ENCODE data around the gene PRR3. TPM values are rescaled to one million over a fixed set of nuclear protein-coding genes. Genes with fewer than 3 reads are reported as not detected.

Gene PRR3
- total RNA-seq, 1 donor from 2014 or later, result 4.0 TPM

DNA sequence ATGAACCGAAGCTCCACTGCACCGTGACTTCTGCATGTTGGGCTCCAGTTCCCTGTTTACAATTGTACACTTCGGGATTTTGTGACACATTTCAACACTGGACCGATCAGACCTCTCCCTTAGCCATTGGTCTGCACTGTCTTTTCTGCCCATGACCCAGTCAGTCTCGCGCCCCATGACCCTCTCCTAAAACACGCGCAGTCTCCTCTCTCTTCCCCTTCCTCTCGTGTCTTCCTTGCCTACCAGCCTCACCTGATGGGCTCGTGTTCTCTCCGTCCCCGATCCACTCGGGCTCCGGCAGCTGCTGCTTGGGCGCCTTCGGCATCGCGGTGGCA lies 13.6 kb downstream of the PRR3 start:
- no peak for DNase-seq (ENCODE audit: low read depth, low spot score)

DNA sequence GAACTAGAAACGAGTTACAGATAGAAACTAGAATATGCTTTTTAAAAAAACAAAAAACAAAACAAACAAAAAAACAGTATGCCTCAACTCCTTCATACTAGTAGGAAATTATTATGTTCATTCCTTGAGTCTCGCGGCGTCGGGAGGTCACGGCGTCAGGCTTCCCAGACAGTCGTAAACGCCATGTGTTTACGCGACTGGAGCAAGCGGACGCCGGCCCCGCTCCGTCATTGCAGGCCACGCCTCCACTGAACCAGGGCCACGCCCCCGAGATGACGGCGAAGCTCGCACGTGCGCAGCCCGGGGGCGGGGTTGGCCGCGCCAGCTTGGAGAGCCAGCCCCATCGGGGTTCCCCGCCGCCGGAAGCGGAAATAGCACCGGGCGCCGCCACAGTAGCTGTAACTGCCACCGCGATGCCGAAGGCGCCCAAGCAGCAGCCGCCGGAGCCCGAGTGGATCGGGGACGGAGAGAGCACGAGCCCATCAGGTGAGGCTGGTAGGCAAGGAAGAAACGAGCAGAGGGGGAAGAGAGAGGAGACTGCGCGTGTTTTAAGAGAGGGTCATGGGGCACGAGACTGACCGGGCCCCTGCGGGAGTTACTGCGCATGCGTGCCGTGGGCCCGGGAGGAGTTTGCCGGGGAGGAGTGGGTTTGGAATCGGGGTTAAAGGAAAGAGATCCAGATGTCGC lies 14.1 kb downstream of the PRR3 start, which contains the start of gene ABCF1:
ABCF1 (plus strand) TSS at position 368 of the 687 bp plus-strand sequence; CDS start at position 414, 46 bp downstream.
- DNase-seq (ENCODE audit: low read depth, low spot score), result peak; percentile 89

GRCh38 chr6:30571762-30572082 lies 14.6 kb downstream of the PRR3 start:
- no peak for DNase-seq (ENCODE audit: low read depth, low spot score)

GRCh38 chr6:30572148-30572547 lies 15.1 kb downstream of the PRR3 start:
- DNase-seq (ENCODE audit: low read depth, low spot score), result no peak

DNA sequence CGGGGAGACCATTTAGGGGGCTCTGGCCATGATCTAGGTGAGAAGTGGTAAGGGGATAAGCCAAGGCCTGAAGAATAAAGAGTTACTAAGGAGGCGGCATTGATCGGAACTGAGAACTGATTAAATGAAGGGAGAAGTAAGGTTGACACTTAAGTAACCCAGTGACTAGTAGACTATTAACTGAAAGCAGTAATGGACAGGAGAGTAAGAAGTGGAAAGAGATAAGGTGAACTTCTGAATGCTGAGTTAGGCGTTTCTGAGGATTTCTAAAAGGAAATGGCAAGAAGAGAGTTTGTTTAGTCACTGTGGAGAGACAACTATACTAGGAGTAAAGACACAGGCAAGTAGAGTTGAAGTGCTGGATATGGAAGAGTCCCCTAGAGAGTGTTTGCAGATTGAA lies 16.0 kb downstream of the PRR3 start:
- DNase-seq (ENCODE audit: low read depth, low spot score), result no peak

- no peak for DNase-seq (ENCODE audit: low read depth, low spot score)
These were observed 21.0 kb downstream of the PRR3 start for GRCh38 chr6:30578051-30578450.

GRCh38 chr6:30583921-30584320 lies 26.8 kb downstream of the PRR3 start:
- DNase-seq (ENCODE audit: low read depth, low spot score), result no peak

GRCh38 chr6:30589754-30590358 lies 32.8 kb downstream of the PRR3 start:
- DNase-seq (ENCODE audit: low read depth, low spot score), result no peak

GRCh38 chr6:30590509-30590908 lies 33.4 kb downstream of the PRR3 start:
- no peak for DNase-seq (ENCODE audit: low read depth, low spot score)

DNA sequence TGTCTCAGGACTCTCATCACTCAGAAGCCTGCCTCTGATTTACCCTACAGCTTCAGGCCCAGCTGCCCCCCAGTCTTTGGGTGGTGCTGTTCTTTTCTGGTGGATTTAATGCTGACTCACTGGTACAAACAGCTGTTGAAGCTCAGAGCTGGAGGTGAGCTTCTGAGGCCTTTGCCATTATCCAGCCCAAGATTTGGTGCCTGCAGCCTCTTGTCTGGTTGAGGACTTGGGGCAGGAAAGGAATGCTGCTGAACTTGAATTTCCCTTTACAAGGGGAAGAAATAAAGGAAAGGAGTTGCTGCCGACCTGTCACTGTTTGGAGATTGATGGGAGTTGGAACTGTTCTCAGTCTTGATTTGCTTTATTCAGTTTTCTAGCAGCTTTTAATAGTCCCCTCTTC lies 33.9 kb downstream of the PRR3 start:
- DNase-seq (ENCODE audit: low read depth, low spot score), result no peak

GRCh38 chr6:30592287-30592686 lies 35.2 kb downstream of the PRR3 start:
- no peak for DNase-seq (ENCODE audit: low read depth, low spot score)

DNA sequence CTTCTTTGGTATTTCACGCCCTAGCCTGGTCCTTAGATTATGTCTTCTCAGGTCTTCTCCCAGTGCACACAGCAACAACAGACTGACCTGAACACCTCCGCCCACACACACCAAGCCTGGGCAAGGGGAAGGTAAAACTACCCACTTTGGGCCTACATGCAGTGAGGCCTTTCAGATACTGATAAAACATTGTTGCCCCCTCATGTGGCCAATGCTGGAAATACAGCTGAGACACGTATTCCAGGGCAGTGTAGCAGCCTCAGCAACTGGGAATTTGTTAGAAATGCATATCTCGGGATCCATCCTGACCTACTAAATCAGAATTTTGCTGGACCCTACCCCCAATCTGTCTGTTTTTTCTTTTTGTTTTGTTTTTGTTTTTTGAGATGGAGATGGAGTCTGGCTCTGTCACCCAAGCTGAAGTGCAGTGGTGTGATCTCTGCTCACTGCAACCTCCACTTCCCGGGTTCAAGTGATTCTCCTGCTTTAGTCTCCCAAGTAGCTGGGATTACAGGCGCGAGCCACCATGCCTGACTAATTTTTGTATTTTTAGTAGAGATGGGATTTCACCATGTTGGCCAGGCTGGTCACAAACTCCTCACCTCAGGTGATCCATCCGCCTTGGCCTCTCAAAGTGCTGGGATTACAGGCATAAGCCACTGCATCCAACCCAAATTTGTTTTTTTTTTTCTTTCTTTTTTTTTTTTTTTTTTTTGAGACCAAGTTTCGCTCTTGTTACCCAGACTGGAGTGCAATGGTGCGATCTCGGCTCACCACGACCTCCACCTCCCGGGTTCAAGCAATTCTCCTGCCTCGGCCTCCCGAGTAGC lies 40.4 kb downstream of the PRR3 start:
- DNase-seq (ENCODE audit: low read depth, low spot score), result peak; percentile 46

DNA sequence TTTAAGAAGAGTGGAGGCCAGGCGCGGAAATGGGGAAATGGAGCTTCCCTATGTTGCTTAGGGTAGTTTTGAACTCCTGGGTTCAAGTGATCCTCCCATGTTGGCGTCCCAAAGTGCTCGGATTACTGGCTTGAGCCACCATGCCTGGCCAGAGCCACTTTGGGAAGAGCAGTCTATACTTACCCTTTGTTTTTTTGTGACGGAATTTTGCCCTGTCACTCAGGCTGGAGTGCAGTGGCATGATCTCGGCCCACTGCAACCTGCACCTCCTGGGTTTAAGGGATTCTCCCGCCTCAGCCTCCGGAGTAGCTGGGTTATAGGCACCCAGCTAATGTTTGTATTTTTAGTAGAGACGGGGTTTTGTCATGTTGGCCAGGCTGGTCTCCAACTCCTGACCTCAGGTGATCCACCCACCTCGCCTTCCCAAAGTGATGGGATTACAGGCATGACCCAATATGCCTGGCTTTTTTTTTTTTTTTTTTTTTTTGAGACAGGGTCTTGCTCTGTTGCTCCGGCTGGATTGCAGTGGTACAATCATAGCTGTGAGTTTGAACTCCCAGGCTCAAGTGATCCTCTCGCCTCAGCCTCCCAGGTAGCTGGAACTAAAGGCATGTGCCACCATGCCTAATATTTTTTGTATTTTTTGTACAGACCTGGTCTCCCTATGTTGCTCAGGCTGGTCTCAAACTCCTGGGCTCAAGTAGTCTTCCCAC lies 42.0 kb downstream of the PRR3 start:
- no peak for DNase-seq (ENCODE audit: low read depth, low spot score)

- DNase-seq (ENCODE audit: low read depth, low spot score), result no peak
These were observed 42.7 kb downstream of the PRR3 start for GRCh38 chr6:30599625-30600324.

DNA sequence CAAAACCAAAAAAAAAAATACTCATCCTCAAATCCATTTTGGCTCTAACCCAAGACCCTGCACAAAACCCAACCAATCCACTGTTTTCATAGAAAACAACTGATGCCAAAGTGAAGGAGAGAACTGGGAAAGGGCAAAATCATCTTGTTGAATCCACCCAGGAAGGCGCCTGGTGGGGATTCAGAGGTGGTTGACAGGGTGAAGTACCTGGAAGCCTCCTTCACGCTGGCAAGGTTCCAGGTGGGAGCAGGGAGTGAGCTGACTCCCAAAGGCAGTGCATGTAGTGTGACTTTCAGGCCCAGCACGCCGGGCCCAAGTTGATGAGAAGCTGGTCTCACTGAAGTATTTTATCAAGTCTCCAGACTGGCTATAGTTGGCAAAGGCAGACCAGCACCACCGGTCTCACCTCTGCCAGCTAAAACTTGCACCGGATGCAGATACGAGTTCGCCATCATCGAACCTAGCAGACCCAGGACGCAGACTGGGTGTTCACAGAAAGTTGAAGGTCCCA lies 43.4 kb downstream of the PRR3 start:
- DNase-seq (ENCODE audit: low read depth, low spot score), result no peak

DNA sequence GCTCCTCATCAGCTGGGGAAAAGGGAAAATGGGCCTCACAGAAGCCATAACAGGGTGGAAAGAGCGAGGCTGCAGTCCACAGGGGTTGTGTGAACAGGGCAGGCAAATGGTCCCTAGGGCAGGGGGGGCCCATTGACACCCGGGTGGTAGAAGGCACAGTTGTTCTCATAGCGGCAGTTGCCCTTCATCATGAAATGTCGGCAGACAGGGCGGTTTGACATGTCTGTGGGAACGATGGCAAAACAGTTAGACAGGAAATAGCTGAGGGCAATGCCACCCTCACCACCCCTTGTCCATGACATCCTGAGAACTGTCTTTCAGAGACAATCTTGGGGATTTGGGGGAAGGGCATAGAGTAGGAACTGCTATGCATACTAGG lies 44.3 kb downstream of the PRR3 start:
- no peak for DNase-seq (ENCODE audit: low read depth, low spot score)

- DNase-seq (ENCODE audit: low read depth, low spot score), result no peak
These were observed 44.9 kb downstream of the PRR3 start for GRCh38 chr6:30601815-30602641.

GRCh38 chr6:30603961-30604360 lies 46.9 kb downstream of the PRR3 start:
- no peak for DNase-seq (ENCODE audit: low read depth, low spot score)

DNA sequence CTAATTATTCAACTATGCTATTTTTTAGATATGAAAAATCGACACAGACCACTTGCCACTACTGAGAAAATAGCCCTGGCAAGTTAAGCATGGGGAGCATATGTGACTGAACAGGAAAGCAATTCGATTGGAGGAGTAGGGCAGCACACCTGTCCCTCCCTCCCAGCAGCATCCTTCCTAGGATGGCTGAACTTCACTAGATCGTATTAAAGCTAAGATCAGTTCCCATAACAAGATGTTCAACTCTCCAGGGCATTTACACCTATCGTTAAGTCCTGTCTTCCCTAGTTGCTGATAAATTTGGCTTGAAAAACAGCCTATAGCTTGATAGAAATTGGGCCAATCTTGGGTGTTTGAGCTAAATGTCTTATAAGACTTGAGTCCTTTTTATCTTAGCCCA lies 53.0 kb downstream of the PRR3 start:
- no peak for DNase-seq (ENCODE audit: low read depth, low spot score)

GRCh38 chr6:30611150-30611855 lies 54.2 kb downstream of the PRR3 start:
- DNase-seq (ENCODE audit: low read depth, low spot score), result no peak
